Tibial nerve (tissue), 4 donors: ENCODE results near the gene SYCP1.

ENCODE experiments used
- EP300 ChIP-seq, 2 donors: sonication (generic); formaldehyde crosslinking; IDR thresholded peaks; one replicate each; pipeline ENCODE4 v1.6.1; 2017; ENCODE audit warnings: antibody characterized with exemption in 2 of 2, mild to moderate bottlenecking in 1 of 2
- POLR2A ChIP-seq, 2 donors: fragments of 450-650 bp; IDR thresholded peaks; one replicate each; pipeline ENCODE4 v1.6.1; 2017; ENCODE audit warnings: antibody characterized with exemption in 2 of 2, mild to moderate bottlenecking in 2 of 2, moderate library complexity in 2 of 2
- TF ChIP-seq, protein P1 (sequence below), 5 experiments: fragments of 200-600 bp in 3 of 5; fragments of 450-650 bp in 2 of 5; sonication (generic) in 3 of 5; IDR thresholded peaks; one replicate each; pipeline ENCODE4 v1.5.1; 2016 to 2019; ENCODE audit warnings: antibody characterized with exemption in 5 of 5, mild to moderate bottlenecking in 3 of 5, moderate library complexity in 2 of 5

- TF ChIP-seq, protein P1, sequence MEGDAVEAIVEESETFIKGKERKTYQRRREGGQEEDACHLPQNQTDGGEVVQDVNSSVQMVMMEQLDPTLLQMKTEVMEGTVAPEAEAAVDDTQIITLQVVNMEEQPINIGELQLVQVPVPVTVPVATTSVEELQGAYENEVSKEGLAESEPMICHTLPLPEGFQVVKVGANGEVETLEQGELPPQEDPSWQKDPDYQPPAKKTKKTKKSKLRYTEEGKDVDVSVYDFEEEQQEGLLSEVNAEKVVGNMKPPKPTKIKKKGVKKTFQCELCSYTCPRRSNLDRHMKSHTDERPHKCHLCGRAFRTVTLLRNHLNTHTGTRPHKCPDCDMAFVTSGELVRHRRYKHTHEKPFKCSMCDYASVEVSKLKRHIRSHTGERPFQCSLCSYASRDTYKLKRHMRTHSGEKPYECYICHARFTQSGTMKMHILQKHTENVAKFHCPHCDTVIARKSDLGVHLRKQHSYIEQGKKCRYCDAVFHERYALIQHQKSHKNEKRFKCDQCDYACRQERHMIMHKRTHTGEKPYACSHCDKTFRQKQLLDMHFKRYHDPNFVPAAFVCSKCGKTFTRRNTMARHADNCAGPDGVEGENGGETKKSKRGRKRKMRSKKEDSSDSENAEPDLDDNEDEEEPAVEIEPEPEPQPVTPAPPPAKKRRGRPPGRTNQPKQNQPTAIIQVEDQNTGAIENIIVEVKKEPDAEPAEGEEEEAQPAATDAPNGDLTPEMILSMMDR (IDR thresholded peaks at IDR 0.05), result no peak
- TF ChIP-seq EP300 (IDR thresholded peaks at IDR 0.05) (no peak), POLR2A (IDR thresholded peaks at IDR 0.05) (no peak)
Observed at GRCh38 chr1:114831276-114831994, 23.2 kb upstream of the SYCP1 start.
